ACC112 (cell line): Measurements from ENCODE around the gene RACGAP1.

Experiments used
- H2AFZ ChIP-seq: fragments of 200-600 bp; sonication (generic); one replicate; pipeline ENCODE4 v1.6.0; 2017; ENCODE audit warnings: antibody characterized with exemption, low read length; ENCODE audit not compliant: unreplicated experiment
- H3K27ac ChIP-seq: fragments of 200-600 bp; sonication (generic); 2 replicates; pipeline ENCODE4 v1.5.1; 2014; ENCODE audit warnings: low read depth, mild to moderate bottlenecking, antibody characterized with exemption, low read length, moderate library complexity
- H3K27me3 ChIP-seq: fragments of 200-600 bp; sonication (generic); 2 replicates; pipeline ENCODE4 v1.6.1; 2014; ENCODE audit warnings: mild to moderate bottlenecking, antibody characterized with exemption, low read length, moderate library complexity, mixed read lengths; ENCODE audit not compliant: insufficient read depth
- H3K36me3 ChIP-seq: fragments of 200-600 bp; sonication (generic); 2 replicates; pipeline ENCODE4 v1.6.1; 2016; ENCODE audit warnings: mild to moderate bottlenecking, antibody characterized with exemption, low read length, moderate library complexity, mixed read lengths; ENCODE audit not compliant: insufficient read depth
- H3K4me1 ChIP-seq: fragments of 200-600 bp; sonication (generic); one replicate; pipeline ENCODE4 v1.6.1; 2016; ENCODE audit warnings: low read length, mixed read lengths; ENCODE audit not compliant: insufficient read depth, unreplicated experiment, control insufficient read depth
- H3K4me3 ChIP-seq: fragments of 200-600 bp; sonication (generic); 2 replicates; pipeline ENCODE4 v1.5.1; 2014; ENCODE audit warnings: mild to moderate bottlenecking, low read depth, low read length
- H3K79me2 ChIP-seq: fragments of 200-600 bp; sonication (generic); one replicate; pipeline ENCODE4 v1.6.0; 2016; ENCODE audit warnings: low read length; ENCODE audit not compliant: control insufficient read depth, unreplicated experiment, insufficient read depth

Gene RACGAP1

DNA sequence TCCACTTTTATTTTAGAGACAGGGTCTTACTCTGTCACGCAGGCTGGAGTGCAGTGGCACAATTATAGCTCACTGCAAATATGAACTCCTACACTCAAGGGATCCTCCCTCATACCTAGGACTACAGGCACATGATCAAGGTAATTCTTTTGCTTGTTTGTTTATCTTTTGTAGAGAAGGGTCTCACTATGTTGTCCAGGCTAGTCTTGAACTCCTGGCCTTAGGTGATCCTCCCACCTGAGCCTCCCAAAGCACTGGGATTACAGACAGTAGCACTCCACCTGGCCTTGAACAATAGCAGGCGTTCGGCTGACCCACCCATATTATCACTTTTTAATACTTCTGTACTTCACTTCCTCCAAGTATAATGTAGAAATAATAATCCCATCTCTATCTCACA lies 1.4 kb upstream of the RACGAP1 start:
- H3K27ac ChIP-seq = no peak overlapping the region
- H3K27me3 ChIP-seq = no peaks in the 10 kb centered on the region
- H3K4me1 ChIP-seq = peaks cover 15% of the 10 kb centered on the region
- H3K4me3 ChIP-seq = no peak overlapping the region
- H2AFZ ChIP-seq = peak overlapping the region; percentile 6
- H3K36me3 ChIP-seq = no peaks in the 10 kb centered on the region
- H3K79me2 ChIP-seq = peaks cover 36% of the 10 kb centered on the region

DNA sequence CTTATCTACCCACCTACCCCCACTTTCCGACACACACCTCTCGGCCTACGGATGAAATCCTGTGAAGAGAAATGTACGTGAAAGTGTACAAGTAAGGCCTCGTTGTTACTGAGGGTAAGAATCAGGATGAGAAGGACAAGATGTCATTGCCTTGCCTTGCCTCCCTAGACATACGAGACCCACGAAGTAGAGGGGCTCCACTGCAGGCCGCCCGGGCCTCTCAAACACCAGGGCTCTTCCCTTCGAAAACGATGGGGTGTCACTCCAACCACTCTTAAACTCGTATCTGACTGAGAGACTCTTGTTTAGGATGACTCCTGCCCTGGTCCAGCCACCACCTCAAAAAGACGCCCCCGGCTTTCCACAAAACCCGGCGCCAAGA lies 498 bp downstream of the RACGAP1 start:
- Histone ChIP-seq H3K4me1 (peaks cover 26% of the 10 kb centered on the region), H3K36me3 (no peaks in the 10 kb centered on the region), H3K27me3 (no peaks in the 10 kb centered on the region), H3K27ac (peak overlapping the region; percentile 60), H3K79me2 (peaks cover 55% of the 10 kb centered on the region), H2AFZ (peak overlapping the region; percentile 55), H3K4me3 (peak overlapping the region; percentile 88)

DNA sequence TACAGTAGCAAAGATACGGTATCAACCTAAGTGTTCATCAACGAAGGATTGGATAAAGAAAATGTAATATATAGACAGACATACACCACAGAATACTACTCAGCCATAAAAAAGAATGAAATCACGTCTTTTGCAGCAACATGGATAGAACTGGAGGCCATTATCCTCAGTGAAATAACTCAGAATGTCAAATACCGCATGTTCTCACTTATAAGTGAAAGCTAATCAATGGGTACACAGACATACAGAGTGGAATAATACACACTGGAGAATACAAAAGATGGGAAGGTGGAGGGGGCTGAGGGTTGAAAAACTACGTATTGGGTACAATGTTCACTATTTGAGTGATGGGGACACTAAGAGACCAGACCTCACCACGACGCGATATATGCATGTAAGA lies 1.1 kb downstream of the RACGAP1 start:
- no peaks in the 10 kb centered on the region for H3K27me3 ChIP-seq
- no peaks in the 10 kb centered on the region for H3K36me3 ChIP-seq
- H3K4me3 ChIP-seq = peak overlapping the region; percentile 88
- no peak overlapping the region for H2AFZ ChIP-seq
- peaks cover 60% of the 10 kb centered on the region for H3K79me2 ChIP-seq
- no peak overlapping the region for H3K27ac ChIP-seq
- H3K4me1 ChIP-seq = peaks cover 29% of the 10 kb centered on the region

DNA sequence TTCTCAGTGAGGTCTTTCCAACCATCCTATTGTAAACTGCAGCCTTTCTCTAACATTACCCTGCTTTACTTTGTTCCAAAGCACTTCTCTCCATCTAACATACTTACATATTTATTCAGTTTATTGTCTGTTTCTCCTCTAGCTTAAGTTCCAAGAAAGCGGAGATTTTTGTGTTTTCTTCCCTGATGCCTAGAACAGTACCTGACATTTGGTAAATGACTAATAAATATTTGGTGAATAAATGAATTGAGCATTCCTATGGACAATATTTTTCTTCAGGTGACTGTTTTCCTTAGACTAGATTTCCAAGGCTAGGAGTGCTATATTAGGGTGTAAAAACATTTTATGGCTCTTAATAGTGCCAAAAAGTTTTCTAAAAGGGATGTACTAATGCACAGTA lies 2.4 kb downstream of the RACGAP1 start:
- H3K4me3 ChIP-seq = peak overlapping the region; percentile 38
- H3K27me3 ChIP-seq = no peaks in the 10 kb centered on the region
- H3K79me2 ChIP-seq = peaks cover 73% of the 10 kb centered on the region
- H2AFZ ChIP-seq = peak overlapping the region; percentile 46
- no peaks in the 10 kb centered on the region for H3K36me3 ChIP-seq
- H3K27ac ChIP-seq = no peak overlapping the region
- peaks cover 41% of the 10 kb centered on the region for H3K4me1 ChIP-seq

DNA sequence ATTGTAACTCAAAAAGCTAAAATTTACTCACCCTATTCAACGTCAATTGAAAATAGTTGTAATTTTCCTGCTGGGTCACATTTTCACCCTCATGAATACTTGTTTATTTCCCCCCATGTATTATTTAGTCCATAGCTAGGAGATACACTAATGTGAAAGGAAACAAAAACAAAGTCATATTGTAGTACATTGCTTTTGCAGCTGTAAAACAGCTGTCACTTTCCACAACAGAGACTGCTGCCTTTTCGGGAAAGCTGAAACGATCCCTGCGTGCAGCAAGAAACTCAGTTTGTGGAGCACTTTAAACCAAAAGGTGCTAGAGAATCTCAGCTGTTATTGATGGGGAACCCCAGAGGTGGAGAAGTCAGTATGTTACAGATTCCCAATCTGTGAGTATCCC lies 4.3 kb downstream of the RACGAP1 start:
- Histone ChIP-seq H3K79me2 (peaks cover 91% of the 10 kb centered on the region), H3K4me3 (no peak overlapping the region), H3K27ac (no peak overlapping the region), H3K36me3 (no peaks in the 10 kb centered on the region), H2AFZ (no peak overlapping the region), H3K27me3 (no peaks in the 10 kb centered on the region), H3K4me1 (peaks cover 49% of the 10 kb centered on the region)

DNA sequence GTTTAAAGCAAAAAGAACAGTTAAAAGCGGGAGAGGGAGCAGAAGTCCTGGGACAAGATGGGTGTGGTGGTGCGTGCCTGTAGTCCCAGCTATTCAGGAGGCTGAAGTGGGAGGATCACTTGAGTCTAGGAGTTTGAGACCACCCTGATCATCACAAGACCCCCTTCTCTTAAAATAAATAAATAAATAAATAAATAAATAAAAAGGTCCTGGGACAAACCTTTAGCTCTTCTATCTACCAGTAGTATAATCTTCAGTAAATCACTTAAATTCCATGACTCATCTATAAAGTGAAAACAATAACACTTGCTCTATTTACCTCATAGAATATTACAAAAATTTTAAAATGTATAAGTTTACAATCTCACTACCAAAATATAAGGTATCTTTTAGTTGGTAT lies 5.8 kb downstream of the RACGAP1 start:
- no peaks in the 10 kb centered on the region for H3K27me3 ChIP-seq
- H2AFZ ChIP-seq = no peak overlapping the region
- H3K4me1 ChIP-seq = peaks cover 49% of the 10 kb centered on the region
- 0 out of 2 replicates have a peak overlapping the region, but pooled peaks have one; percentile 77 for H3K27ac ChIP-seq
- H3K4me3 ChIP-seq = no peak overlapping the region
- H3K79me2 ChIP-seq = peaks cover 95% of the 10 kb centered on the region
- H3K36me3 ChIP-seq = no peaks in the 10 kb centered on the region; the same call in 1 of the 2 replicates

DNA sequence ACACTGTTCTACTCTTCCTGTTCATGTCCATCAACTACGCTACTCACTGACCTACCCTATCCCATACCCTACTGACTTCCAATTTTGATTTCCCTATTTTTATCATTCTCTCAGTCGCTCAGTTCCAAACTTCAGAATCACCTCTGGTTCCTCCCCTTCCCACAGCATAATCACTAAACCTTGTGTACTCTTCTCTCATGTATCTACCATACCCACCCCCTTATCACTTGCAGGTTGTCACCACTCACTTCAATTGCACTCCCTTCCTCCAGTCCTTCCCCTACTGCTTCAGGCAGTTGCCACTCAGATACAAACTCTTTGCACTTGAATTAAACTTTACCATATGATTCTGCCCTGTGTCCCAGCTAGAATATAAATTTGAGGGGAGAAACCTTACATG lies 6.3 kb downstream of the RACGAP1 start:
- Histone ChIP-seq H3K27me3 (no peaks in the 10 kb centered on the region), H3K4me3 (no peak overlapping the region), H3K27ac (peak overlapping the region; percentile 77; the same call in 1 of the 2 replicates), H3K79me2 (peaks cover 95% of the 10 kb centered on the region), H2AFZ (no peak overlapping the region), H3K4me1 (peaks cover 49% of the 10 kb centered on the region), H3K36me3 (no peaks in the 10 kb centered on the region; the same call in 1 of the 2 replicates)

DNA sequence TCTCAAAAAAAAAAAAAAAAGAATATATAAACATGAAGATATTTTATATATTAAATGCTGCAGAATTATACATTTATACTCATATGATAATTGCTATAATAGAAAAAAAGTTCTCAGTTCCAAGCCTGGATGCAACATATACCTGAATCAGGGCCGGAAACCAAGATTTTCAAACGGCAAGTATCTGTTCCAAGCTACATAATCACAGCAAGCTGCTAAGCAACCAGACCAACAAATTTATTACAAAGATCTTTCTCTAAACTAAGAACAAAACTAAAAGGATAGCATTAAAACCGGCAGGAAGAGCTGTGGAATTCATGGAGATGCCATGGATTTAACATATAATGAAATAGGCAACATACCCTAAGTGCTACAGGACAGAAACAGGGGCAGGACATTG lies 7.1 kb downstream of the RACGAP1 start:
- H3K4me3 ChIP-seq = no peak overlapping the region
- peaks cover 95% of the 10 kb centered on the region for H3K79me2 ChIP-seq
- no peak overlapping the region for H2AFZ ChIP-seq
- no peaks in the 10 kb centered on the region for H3K27me3 ChIP-seq
- peaks cover 48% of the 10 kb centered on the region for H3K4me1 ChIP-seq
- H3K27ac ChIP-seq = peak overlapping the region; percentile 77
- H3K36me3 ChIP-seq = no peaks in the 10 kb centered on the region; the same call in 1 of the 2 replicates

DNA sequence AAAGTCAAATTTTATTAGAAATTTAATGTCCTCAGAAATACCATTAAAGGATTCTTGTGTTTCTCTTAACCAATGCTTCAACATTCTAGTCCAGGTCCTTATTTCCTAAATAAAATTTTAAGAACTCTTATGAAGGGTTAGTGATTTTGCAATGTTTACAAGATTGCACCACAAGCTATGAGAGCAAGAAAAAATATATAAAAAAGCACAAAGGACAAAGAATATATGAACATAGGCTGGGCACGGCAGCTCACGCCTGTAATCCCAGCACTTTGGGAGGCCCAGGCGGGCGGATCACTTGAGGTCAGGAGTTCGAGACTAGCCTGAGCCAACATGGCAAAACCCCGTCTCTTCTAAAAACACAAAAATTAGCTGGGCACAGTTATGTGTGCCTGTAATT lies 7.7 kb downstream of the RACGAP1 start:
- Histone ChIP-seq H3K36me3 (no peaks in the 10 kb centered on the region; the same call in 1 of the 2 replicates), H3K27me3 (no peaks in the 10 kb centered on the region), H2AFZ (peak overlapping the region; percentile 18), H3K4me1 (peaks cover 43% of the 10 kb centered on the region), H3K27ac (peak overlapping the region; percentile 77), H3K79me2 (peaks cover 91% of the 10 kb centered on the region), H3K4me3 (peak overlapping the region; percentile 45; the same call in 1 of the 2 replicates)

DNA sequence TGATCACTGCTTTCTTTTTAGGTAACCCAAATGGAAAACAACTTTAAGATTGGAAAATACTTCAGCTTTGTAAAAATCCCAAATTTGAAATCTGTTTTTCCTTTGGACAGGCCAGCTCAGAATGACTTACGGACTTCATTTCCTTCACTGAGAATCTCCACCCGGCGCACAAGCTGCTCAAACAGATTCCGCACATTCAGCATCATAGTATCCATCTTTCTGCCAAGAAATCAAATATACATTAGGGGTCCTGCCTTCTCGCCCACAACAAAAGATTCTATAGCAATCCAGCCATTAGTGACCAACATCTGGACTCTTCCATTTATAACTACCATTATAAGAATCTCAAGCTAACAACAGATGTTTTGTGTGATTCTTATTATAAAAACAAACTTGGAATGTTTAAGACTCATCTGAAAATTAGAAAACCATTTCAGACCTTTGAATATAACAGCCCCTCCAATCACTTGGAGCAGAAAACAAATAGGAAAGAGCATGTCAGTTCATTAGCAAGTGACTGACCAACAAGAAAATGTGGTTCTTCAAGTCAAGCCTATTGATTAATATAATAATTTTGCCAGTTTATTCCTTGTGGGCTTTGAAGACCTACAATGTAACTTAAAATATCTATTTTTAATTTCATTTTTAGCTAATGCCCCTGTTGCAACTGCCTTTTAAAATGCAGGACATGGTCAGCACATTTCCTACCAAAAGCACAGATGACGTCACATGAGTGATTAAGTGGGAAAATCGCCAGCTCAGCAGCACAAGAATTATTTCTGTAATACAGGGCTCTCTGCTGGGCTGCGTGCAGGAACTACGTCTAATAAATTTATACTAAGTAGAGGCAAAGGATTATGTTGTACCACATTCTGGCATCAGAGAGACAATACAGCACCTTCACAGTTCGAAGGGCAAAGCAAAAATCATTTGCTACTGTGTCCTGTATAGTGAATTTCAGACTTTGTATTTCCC lies 8.5 kb downstream of the RACGAP1 start:
- Histone ChIP-seq H3K4me3 (peak overlapping the region; percentile 45; the same call in 1 of the 2 replicates), H3K4me1 (peaks cover 35% of the 10 kb centered on the region), H2AFZ (peak overlapping the region; percentile 18), H3K27ac (peak overlapping the region; percentile 77), H3K27me3 (no peaks in the 10 kb centered on the region), H3K36me3 (no peaks in the 10 kb centered on the region; the same call in 1 of the 2 replicates), H3K79me2 (peaks cover 82% of the 10 kb centered on the region)

DNA sequence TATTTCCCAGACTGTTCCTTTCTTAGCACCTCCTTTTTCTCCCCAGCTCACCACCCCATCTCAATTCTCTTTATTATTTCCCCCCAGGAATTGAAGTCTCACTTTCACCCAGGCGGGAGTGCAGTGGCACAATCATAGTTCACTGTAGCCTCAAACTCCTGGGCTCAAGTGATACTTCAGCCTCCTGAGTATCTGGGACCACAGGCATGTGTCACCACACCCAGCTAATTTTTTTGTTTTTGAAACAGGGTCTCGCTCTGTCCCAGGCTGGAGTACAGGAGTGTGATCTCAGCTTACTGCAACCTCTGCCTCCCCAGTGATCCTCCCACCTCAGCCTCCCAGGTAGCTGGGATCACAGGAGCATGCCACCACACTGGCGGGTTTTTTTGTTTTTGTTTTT lies 11.0 kb downstream of the RACGAP1 start:
- Histone ChIP-seq H2AFZ (no peak overlapping the region), H3K27ac (no peak overlapping the region), H3K27me3 (no peaks in the 10 kb centered on the region), H3K4me3 (no peak overlapping the region), H3K79me2 (peaks cover 77% of the 10 kb centered on the region), H3K4me1 (peaks cover 21% of the 10 kb centered on the region), H3K36me3 (peaks cover 3% of the 10 kb centered on the region)
